OCI-LY7 (cell line): ENCODE results near the gene COL25A1. TPM values are rescaled to one million over a fixed set of nuclear protein-coding genes. Genes with fewer than 3 reads are reported as not detected.

Source experiments
- BruUV-seq: library from RNA; stranded (reverse); fragments of 400-500 nt; replicated peaks from 2 replicates; lab custom pipeline; 2021; lab: Mats Ljungman, UMichigan
- CTCF ChIA-PET: fragments of 300-600 bp; sonication (Branson Sonifier 250); formaldehyde crosslinking; loops from one replicate; lab custom pipeline; 2022; ENCODE audit warnings: antibody characterized with exemption; ENCODE audit not compliant: unreplicated experiment; lab: Charles Lee
- POLR2A ChIA-PET: fragments of 300-600 bp; sonication (Branson Sonifier 250); formaldehyde crosslinking; loops from one replicate; lab custom pipeline; 2022; ENCODE audit warnings: antibody characterized with exemption; lab: Charles Lee
- DNase-seq: peaks from one replicate; pipeline ENCODE4 v3.0.0-alpha.2; 2015; ENCODE audit warnings: low spot score
- H2AFZ ChIP-seq: fragments of 200-600 bp; sonication (generic), shearing (Covaris generic); 2 replicates; pipeline ENCODE4 v1.6.1; 2014; ENCODE audit warnings: mild to moderate bottlenecking, antibody characterized with exemption, low read length, moderate library complexity
- H3K27ac ChIP-seq: fragments of 200-600 bp; sonication (generic); 2 replicates; pipeline ENCODE4 v1.5.1; 2014; ENCODE audit warnings: mixed run types, low read depth, mild to moderate bottlenecking, moderate library complexity, low read length, inconsistent platforms; ENCODE audit not compliant: poor library complexity, severe bottlenecking
- H3K36me3 ChIP-seq: fragments of 200-600 bp; sonication (generic); 2 replicates; pipeline ENCODE4 v1.6.1; 2014; ENCODE audit warnings: mild to moderate bottlenecking, antibody characterized with exemption, low read length, moderate library complexity, mixed read lengths; ENCODE audit not compliant: insufficient read depth
- H3K4me1 ChIP-seq: fragments of 200-600 bp; sonication (generic); 2 replicates; pipeline ENCODE4 v1.5.1; 2014; ENCODE audit warnings: mild to moderate bottlenecking, low read length; ENCODE audit not compliant: insufficient read depth, poor library complexity, severe bottlenecking
- H3K4me2 ChIP-seq: fragments of 200-600 bp; sonication (generic); 2 replicates; pipeline ENCODE4 v1.6.1; 2014; ENCODE audit warnings: mild to moderate bottlenecking, low read length
- H3K4me3 ChIP-seq: fragments of 200-600 bp; sonication (generic); 2 replicates; pipeline ENCODE4 v1.5.1; 2014; ENCODE audit warnings: mild to moderate bottlenecking, low read depth, low read length; ENCODE audit not compliant: poor library complexity, severe bottlenecking
- H3K79me2 ChIP-seq: fragments of 200-600 bp; sonication (generic); 2 replicates; pipeline ENCODE4 v1.6.1; 2016; ENCODE audit warnings: low read depth, mild to moderate bottlenecking, low read length, moderate library complexity, mixed read lengths; ENCODE audit not compliant: insufficient read depth
- H3K9me2 ChIP-seq: fragments of 200-600 bp; sonication (generic); 2 replicates; pipeline ENCODE4 v1.6.1; 2016; ENCODE audit warnings: mild to moderate bottlenecking, low read length, mixed read lengths; ENCODE audit not compliant: insufficient read depth
- H3K9me3 ChIP-seq: fragments of 200-600 bp; sonication (generic); 2 replicates; pipeline ENCODE4 v1.6.1; 2014; ENCODE audit warnings: mild to moderate bottlenecking, mixed run types, low read length, mixed read lengths
- H4K20me1 ChIP-seq: fragments of 200-600 bp; sonication (generic); 2 replicates; pipeline ENCODE4 v1.6.1; 2014; ENCODE audit warnings: mild to moderate bottlenecking, antibody characterized with exemption, low read length, moderate library complexity, mixed read lengths; ENCODE audit not compliant: insufficient read depth
- CTCF ChIP-seq: fragments of 200-600 bp; sonication (generic); conservative IDR thresholded peaks from 2 replicates; pipeline ENCODE4 v1.5.1; 2014; ENCODE audit warnings: mild to moderate bottlenecking, antibody characterized with exemption, low read length, moderate library complexity, mixed read lengths
- EZH2phosphoT487 ChIP-seq: fragments of 200-600 bp; sonication (generic); IDR thresholded peaks from 2 replicates; pipeline ENCODE4 v1.6.1; 2018; ENCODE audit warnings: low read depth, borderline replicate concordance, mild to moderate bottlenecking, mixed run types, antibody characterized with exemption, low read length, moderate library complexity, mixed read lengths
- intact Hi-C: fragments of 100-400 bp; cut with micrococcal nuclease; formaldehyde crosslinking; loops from one replicate; pipeline ENCODE4 v1.10.0; 2022; ENCODE audit not compliant: unreplicated experiment
- total RNA-seq, 2 experiments: library from RNA; depleted of rRNA in 1 of 2; stranded (reverse); fragments of >200 nt in 1 of 2; shearing (Covaris generic) in 1 of 2; gene quantifications; 2 replicates each; pipeline ENCODE4 v1.2.3, GENCODE V29; 2014 to 2022

COL25A1 gene
- total RNA-seq, 2 experiments from 2014 or later = not detected

- Histone ChIP-seq H3K79me2 (no peaks in the 10 kb centered on the region), H3K27ac (no peak overlapping the region), H3K4me1 (no peaks in the 10 kb centered on the region), H2AFZ (no peak overlapping the region), H3K9me3 (no peaks in the 10 kb centered on the region), H4K20me1 (no peaks in the 10 kb centered on the region), H3K4me2 (no peak overlapping the region), H3K9me2 (no peaks in the 10 kb centered on the region), H3K4me3 (no peak overlapping the region), H3K36me3 (no peaks in the 10 kb centered on the region)
- ChIA-PET POLR2A (no interaction called here), CTCF (no interaction called here)
- DNase-seq = no peak
- intact Hi-C loops = no loop called here
- no TSS peak for BruUV-seq
- no peak for TF ChIP-seq EZH2phosphoT487
- no peak for TF ChIP-seq CTCF
Observed at GRCh38 chr4:109125084-109125483, 177.4 kb downstream of the COL25A1 start.

GRCh38 chr4:109123951-109124350 is 178.5 kb downstream of the COL25A1 start:
- no TSS peak for BruUV-seq
- ChIA-PET CTCF (no interaction called here), POLR2A (interaction anchor here (0.8 kb wide), 1 partner anchor 23 kb away, joined by 3 read pairs; no protein-coding TSS in a partner anchor)

More at GRCh38 chr4:109123951-109124350, 178.5 kb downstream of the COL25A1 start:
- Histone ChIP-seq H3K4me1 (no peaks in the 10 kb centered on the region), H3K4me2 (no peak overlapping the region), H3K4me3 (no peak overlapping the region), H3K27ac (no peak overlapping the region), H3K79me2 (no peaks in the 10 kb centered on the region), H4K20me1 (no peaks in the 10 kb centered on the region), H3K9me3 (no peaks in the 10 kb centered on the region), H2AFZ (no peak overlapping the region), H3K36me3 (no peaks in the 10 kb centered on the region), H3K9me2 (no peaks in the 10 kb centered on the region)
- no peak for TF ChIP-seq EZH2phosphoT487
- TF ChIP-seq CTCF = no peak
- DNase-seq = no peak
- intact Hi-C loops = no loop called here
